ENCODE data around the gene SLC12A8.

Gene SLC12A8

DNA sequence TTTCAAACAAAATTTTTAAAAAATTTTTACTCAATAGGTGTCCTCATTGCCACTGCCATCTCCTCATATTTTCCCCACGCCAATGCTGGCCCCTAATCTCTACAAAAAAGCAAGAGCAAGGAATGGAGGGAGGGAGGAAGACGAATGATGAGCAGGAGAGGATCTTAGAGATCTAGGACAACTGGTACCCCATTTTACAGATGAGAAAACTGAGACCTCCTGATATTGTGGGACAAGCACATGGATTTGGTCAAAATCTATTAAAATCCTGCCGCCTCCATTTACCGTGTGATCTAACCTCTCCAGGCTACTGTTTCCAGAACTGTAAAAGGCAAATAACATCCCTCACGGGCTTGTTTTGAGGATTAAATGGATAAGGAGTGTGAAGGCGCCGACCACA lies 161.3 kb downstream of the SLC12A8 start:
- WGBS (ENCODE audit: insufficient coverage) = 93% methylated on average over 3 of the region's 7 CpGs
- no peaks in the 10 kb centered on the region for H3K27me3 ChIP-seq (replicated peaks in 2 of 5; ENCODE audit: control insufficient read depth in 4 of 5, insufficient read depth in 5 of 5, low read length in 4 of 5)
- H3K4me3 ChIP-seq (ENCODE audit: control insufficient read depth in 1 of 7, extremely low read depth in 1 of 7, insufficient read depth in 4 of 7, low read depth in 2 of 7, low read length in 6 of 7) = peak overlapping the region in 4 of 7 experiments; percentile 35 to 70 (median 44)
- H3K27ac ChIP-seq (ENCODE audit: insufficient read depth in 1 of 2, low read depth in 1 of 2, low read length in 2 of 2, poor library complexity in 1 of 2, severe bottlenecking in 2 of 2) = no peak overlapping the region
- H3K36me3 ChIP-seq (ENCODE audit: control insufficient read depth in 4 of 4, insufficient read depth in 4 of 4, low read length in 3 of 4) = peaks cover 0 to 2% (median 0%) of the 10 kb centered on the region in 4 experiments
- ChIA-PET CTCF (interaction anchor here (1.8 kb wide), 1 partner anchor 39 kb away, joined by 4 read pairs; no protein-coding TSS in a partner anchor), POLR2A (no interaction called here)
- DNase-seq = no peak
- H3K9me3 ChIP-seq (ENCODE audit: control extremely low read depth in 1 of 5, control insufficient read depth in 4 of 5, insufficient read depth in 2 of 5, low read depth in 1 of 5, low read length in 4 of 5) = no peaks in the 10 kb centered on the region
- peaks cover 2 to 40% (median 32%) of the 10 kb centered on the region in 4 experiments for H3K4me1 ChIP-seq (ENCODE audit: control extremely low read depth in 1 of 4, control insufficient read depth in 4 of 4, insufficient read depth in 4 of 4, low read length in 3 of 4)

GRCh38 chr3:125050488-125051090 lies 162.0 kb downstream of the SLC12A8 start:
- DNase-seq = no peak
- peaks cover 0 to 2% (median 0%) of the 10 kb centered on the region in 4 experiments for H3K36me3 ChIP-seq (ENCODE audit: control insufficient read depth in 4 of 4, insufficient read depth in 4 of 4, low read length in 3 of 4)
- no peak overlapping the region for H3K27ac ChIP-seq (ENCODE audit: insufficient read depth in 1 of 2, low read depth in 1 of 2, low read length in 2 of 2, poor library complexity in 1 of 2, severe bottlenecking in 2 of 2)
- H3K9me3 ChIP-seq (ENCODE audit: control extremely low read depth in 1 of 5, control insufficient read depth in 4 of 5, insufficient read depth in 2 of 5, low read depth in 1 of 5, low read length in 4 of 5) = no peaks in the 10 kb centered on the region
- CTCF ChIA-PET = no interaction called here
- POLR2A ChIA-PET = no interaction called here
- 100% methylated on average over 4 of the region's 6 CpGs for WGBS (ENCODE audit: insufficient coverage)
- peaks cover 2 to 39% (median 30%) of the 10 kb centered on the region in 4 experiments for H3K4me1 ChIP-seq (ENCODE audit: control extremely low read depth in 1 of 4, control insufficient read depth in 4 of 4, insufficient read depth in 4 of 4, low read length in 3 of 4)
- no peak overlapping the region for H3K4me3 ChIP-seq (ENCODE audit: control insufficient read depth in 1 of 7, extremely low read depth in 1 of 7, insufficient read depth in 4 of 7, low read depth in 2 of 7, low read length in 6 of 7)
- no peaks in the 10 kb centered on the region for H3K27me3 ChIP-seq (replicated peaks in 2 of 5; ENCODE audit: control insufficient read depth in 4 of 5, insufficient read depth in 5 of 5, low read length in 4 of 5)

- 100% methylated on average over 3 of the region's 3 CpGs for WGBS (ENCODE audit: insufficient coverage)
Observed at GRCh38 chr3:125048282-125048681, 164.3 kb downstream of the SLC12A8 start.

DNA sequence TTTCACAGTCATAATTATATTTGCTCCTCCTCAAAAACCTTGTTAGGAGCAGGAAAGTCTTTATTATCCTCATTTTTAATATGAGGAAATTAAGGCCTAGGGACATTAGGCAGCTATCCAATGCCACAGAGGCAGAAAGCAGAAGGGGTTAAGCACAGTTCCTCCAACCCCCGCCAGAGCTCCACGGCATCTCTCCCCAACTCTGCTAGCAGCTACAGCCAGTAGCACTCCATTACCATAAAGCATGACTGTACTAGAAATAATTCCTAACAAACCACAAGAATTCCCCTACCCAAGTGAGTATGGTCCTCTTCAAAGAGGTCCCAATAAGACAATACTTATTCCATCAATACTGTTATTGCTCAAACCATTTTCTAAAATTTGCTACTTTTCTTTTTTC lies 166.6 kb downstream of the SLC12A8 start:
- ChIA-PET POLR2A (no interaction called here), CTCF (interaction anchor here (1.4 to 1.6 kb wide), 2 partner anchors 8 to 120 kb away, joined by 3 to 4 read pairs; no protein-coding TSS in a partner anchor)
- 63% methylated on average over 2 of the region's 2 CpGs for WGBS (ENCODE audit: insufficient coverage)
- Histone ChIP-seq H3K4me1 (ENCODE audit: control extremely low read depth in 1 of 4, control insufficient read depth in 4 of 4, insufficient read depth in 4 of 4, low read length in 3 of 4) (no peaks in the 10 kb centered on the region), H3K27me3 (replicated peaks in 2 of 5; ENCODE audit: control insufficient read depth in 4 of 5, insufficient read depth in 5 of 5, low read length in 4 of 5) (no peaks in the 10 kb centered on the region), H3K4me3 (ENCODE audit: control insufficient read depth in 1 of 7, extremely low read depth in 1 of 7, insufficient read depth in 4 of 7, low read depth in 2 of 7, low read length in 6 of 7) (no peak overlapping the region), H3K27ac (ENCODE audit: insufficient read depth in 1 of 2, low read depth in 1 of 2, low read length in 2 of 2, poor library complexity in 1 of 2, severe bottlenecking in 2 of 2) (no peak overlapping the region), H3K36me3 (ENCODE audit: control insufficient read depth in 4 of 4, insufficient read depth in 4 of 4, low read length in 3 of 4) (peaks cover 0 to 2% (median 0%) of the 10 kb centered on the region in 4 experiments), H3K9me3 (ENCODE audit: control extremely low read depth in 1 of 5, control insufficient read depth in 4 of 5, insufficient read depth in 2 of 5, low read depth in 1 of 5, low read length in 4 of 5) (no peaks in the 10 kb centered on the region)
- peak in 2 of 3 donors; percentile 8 to 24 for DNase-seq

More at GRCh38 chr3:125048282-125048681, 164.3 kb downstream of the SLC12A8 start:
- Histone ChIP-seq H3K27me3 (replicated peaks in 2 of 5; ENCODE audit: control insufficient read depth in 4 of 5, insufficient read depth in 5 of 5, low read length in 4 of 5) (no peaks in the 10 kb centered on the region), H3K9me3 (ENCODE audit: control extremely low read depth in 1 of 5, control insufficient read depth in 4 of 5, insufficient read depth in 2 of 5, low read depth in 1 of 5, low read length in 4 of 5) (no peaks in the 10 kb centered on the region), H3K4me1 (ENCODE audit: control extremely low read depth in 1 of 4, control insufficient read depth in 4 of 4, insufficient read depth in 4 of 4, low read length in 3 of 4) (peaks cover 2 to 23% (median 19%) of the 10 kb centered on the region in 4 experiments), H3K36me3 (ENCODE audit: control insufficient read depth in 4 of 4, insufficient read depth in 4 of 4, low read length in 3 of 4) (peaks cover 0 to 2% (median 0%) of the 10 kb centered on the region in 4 experiments), H3K27ac (ENCODE audit: insufficient read depth in 1 of 2, low read depth in 1 of 2, low read length in 2 of 2, poor library complexity in 1 of 2, severe bottlenecking in 2 of 2) (no peak overlapping the region), H3K4me3 (ENCODE audit: control insufficient read depth in 1 of 7, extremely low read depth in 1 of 7, insufficient read depth in 4 of 7, low read depth in 2 of 7, low read length in 6 of 7) (no peak overlapping the region)
- POLR2A ChIA-PET = interaction anchor here (0.6 kb wide), 1 partner anchor 329 kb away, joined by 5 read pairs; no protein-coding TSS in a partner anchor
- CTCF ChIA-PET = interaction anchor here (1.4 kb wide), 1 partner anchor 11 kb away, joined by 5 read pairs; no protein-coding TSS in a partner anchor
- DNase-seq = no peak

- 94% methylated on average over 4 of the region's 5 CpGs for WGBS (ENCODE audit: insufficient coverage)
- Histone ChIP-seq H3K4me3 (ENCODE audit: control insufficient read depth in 1 of 7, extremely low read depth in 1 of 7, insufficient read depth in 4 of 7, low read depth in 2 of 7, low read length in 6 of 7) (no peak overlapping the region), H3K27ac (ENCODE audit: insufficient read depth in 1 of 2, low read depth in 1 of 2, low read length in 2 of 2, poor library complexity in 1 of 2, severe bottlenecking in 2 of 2) (no peak overlapping the region), H3K36me3 (ENCODE audit: control insufficient read depth in 4 of 4, insufficient read depth in 4 of 4, low read length in 3 of 4) (peaks cover 0 to 2% (median 0%) of the 10 kb centered on the region in 4 experiments), H3K4me1 (ENCODE audit: control extremely low read depth in 1 of 4, control insufficient read depth in 4 of 4, insufficient read depth in 4 of 4, low read length in 3 of 4) (no peaks in the 10 kb centered on the region), H3K9me3 (ENCODE audit: control extremely low read depth in 1 of 5, control insufficient read depth in 4 of 5, insufficient read depth in 2 of 5, low read depth in 1 of 5, low read length in 4 of 5) (no peaks in the 10 kb centered on the region), H3K27me3 (replicated peaks in 2 of 5; ENCODE audit: control insufficient read depth in 4 of 5, insufficient read depth in 5 of 5, low read length in 4 of 5) (no peaks in the 10 kb centered on the region)
- ChIA-PET CTCF (interaction anchor here (1.4 to 1.6 kb wide), 2 partner anchors 9 to 121 kb away, joined by 3 to 4 read pairs; no protein-coding TSS in a partner anchor), POLR2A (no interaction called here)
- no peak for DNase-seq
Observed at GRCh38 chr3:125045194-125045593, 167.4 kb downstream of the SLC12A8 start.

GRCh38 chr3:125043599-125044151 lies 168.9 kb downstream of the SLC12A8 start:
- H3K27ac ChIP-seq (ENCODE audit: insufficient read depth in 1 of 2, low read depth in 1 of 2, low read length in 2 of 2, poor library complexity in 1 of 2, severe bottlenecking in 2 of 2) = no peak overlapping the region
- H3K4me1 ChIP-seq (ENCODE audit: control extremely low read depth in 1 of 4, control insufficient read depth in 4 of 4, insufficient read depth in 4 of 4, low read length in 3 of 4) = no peaks in the 10 kb centered on the region
- H3K4me3 ChIP-seq (ENCODE audit: control insufficient read depth in 1 of 7, extremely low read depth in 1 of 7, insufficient read depth in 4 of 7, low read depth in 2 of 7, low read length in 6 of 7) = no peak overlapping the region
- no peak for DNase-seq
- H3K36me3 ChIP-seq (ENCODE audit: control insufficient read depth in 4 of 4, insufficient read depth in 4 of 4, low read length in 3 of 4) = peaks cover 0 to 2% (median 0%) of the 10 kb centered on the region in 4 experiments
- H3K9me3 ChIP-seq (ENCODE audit: control extremely low read depth in 1 of 5, control insufficient read depth in 4 of 5, insufficient read depth in 2 of 5, low read depth in 1 of 5, low read length in 4 of 5) = no peaks in the 10 kb centered on the region
- 90% methylated on average over 16 of the region's 20 CpGs for WGBS (ENCODE audit: insufficient coverage)
- no peaks in the 10 kb centered on the region for H3K27me3 ChIP-seq (replicated peaks in 2 of 5; ENCODE audit: control insufficient read depth in 4 of 5, insufficient read depth in 5 of 5, low read length in 4 of 5)
- POLR2A ChIA-PET = interaction anchor here (0.5 to 0.6 kb wide), 2 partner anchors 9 to 64 kb away, joined by 3 read pairs; no protein-coding TSS in a partner anchor
- CTCF ChIA-PET = interaction anchor here (0.6 kb wide), 1 partner anchor 47 kb away, joined by 3 read pairs; no protein-coding TSS in a partner anchor
